ENCODE data around the gene PLN.
A peak's percentile ranks its signal among the peaks of the same experiment; 100 is the strongest.

The PLN gene

DNA sequence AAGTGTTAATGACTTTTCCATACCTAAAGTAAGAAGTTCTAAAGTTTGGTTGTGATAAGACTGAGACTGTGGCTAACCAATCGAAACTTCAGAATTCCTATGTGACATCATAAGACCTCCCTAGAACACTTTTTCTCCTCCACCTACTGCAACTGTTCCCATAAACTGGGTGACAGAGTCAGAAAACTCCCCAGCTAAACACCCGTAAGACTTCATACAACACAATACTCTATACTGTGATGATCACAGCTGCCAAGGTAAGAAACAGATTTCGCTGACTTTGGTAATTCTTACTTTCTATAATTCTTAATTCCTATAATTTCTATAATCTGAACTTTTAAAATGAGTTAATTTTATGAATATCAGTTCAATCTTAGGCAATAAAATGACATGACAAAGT is at the start of gene PLN:
PLN (plus strand) TSS at position 161 of the 400 bp plus-strand sequence. CDS start 10,626 bp downstream, outside the sequence.
- no peak for DNase-seq

DNA sequence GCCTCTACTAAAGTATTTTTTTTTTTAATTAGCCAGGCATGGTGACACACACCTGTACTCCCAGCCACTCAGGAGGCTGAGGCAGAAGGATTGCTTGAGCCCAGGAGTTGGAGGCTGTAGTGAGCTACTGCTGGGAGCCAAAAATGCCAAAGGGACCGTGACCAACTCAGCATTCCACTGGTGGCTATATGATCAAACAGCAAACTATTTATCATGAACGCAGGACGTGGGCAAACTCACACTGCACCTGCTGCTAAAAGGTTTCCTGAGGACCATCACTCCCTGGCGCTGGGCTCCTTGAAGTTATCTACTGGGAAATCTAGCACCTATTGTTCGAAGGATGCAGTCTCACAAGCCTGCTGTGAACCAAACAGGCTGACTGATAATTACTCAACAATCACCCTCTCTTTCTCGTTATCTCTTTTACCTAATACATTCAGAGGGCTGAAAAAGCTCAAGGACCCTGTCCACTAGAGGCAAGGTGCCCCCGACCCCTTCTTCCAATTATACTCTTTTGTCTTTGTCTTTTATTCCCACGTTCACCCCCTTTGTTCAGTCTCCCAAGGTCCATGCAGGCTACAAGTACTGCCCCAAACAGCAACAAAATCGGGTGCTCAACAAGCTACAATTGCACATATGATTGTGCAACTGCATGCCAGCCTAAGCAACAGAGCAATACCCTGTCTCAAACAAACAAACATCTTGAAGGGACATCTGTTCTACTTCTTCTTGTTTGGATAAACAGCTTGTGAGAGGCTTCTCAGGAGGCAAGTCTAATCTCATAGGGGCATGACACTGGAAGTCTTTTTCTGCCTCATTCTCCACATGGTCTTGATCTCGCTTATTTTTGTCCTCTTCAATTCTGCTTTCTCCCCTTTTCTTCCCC is 47.7 kb upstream of the PLN start:
- DNase-seq: no peak

DNA sequence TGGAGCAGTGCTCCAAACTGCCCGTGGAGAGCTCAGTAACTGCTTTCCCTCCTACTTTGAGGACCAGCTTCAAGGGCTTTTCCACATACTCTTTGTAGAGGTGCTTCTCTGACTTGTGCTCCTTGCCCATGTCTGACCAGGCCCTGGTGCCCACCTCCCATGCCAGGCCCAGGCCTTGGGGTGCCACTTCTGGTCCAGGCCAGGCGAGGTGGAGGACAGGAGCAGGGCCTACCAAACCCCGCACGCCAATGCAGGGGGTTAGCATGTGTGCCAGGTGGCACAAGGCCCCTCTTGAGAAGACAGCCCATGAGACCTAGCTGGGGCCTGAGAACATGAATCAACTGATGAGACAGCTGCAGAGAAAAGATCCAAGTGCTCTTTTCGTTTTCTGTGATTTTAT is 47.0 kb upstream of the PLN start:
- no peak for DNase-seq

DNA sequence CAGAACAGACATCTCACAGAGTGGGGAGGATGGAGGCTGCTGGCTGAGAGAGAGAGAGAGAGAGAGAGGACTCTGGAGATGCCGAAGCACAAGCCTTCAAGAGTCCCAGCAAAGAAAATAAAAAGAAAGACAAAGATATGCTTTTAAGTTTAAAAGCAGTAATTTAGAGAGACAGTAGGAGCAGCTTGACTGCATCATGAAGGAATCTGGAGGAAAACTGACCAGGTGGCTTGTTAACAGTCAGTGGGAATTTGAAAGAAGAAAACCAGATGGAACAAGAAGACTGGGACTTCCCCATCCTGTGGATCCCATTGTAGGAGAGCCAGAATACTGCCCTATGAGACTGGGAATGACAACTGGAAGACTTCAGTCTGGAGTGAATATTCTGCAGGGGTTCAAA is 46.3 kb upstream of the PLN start:
- DNase-seq: no peak

DNA sequence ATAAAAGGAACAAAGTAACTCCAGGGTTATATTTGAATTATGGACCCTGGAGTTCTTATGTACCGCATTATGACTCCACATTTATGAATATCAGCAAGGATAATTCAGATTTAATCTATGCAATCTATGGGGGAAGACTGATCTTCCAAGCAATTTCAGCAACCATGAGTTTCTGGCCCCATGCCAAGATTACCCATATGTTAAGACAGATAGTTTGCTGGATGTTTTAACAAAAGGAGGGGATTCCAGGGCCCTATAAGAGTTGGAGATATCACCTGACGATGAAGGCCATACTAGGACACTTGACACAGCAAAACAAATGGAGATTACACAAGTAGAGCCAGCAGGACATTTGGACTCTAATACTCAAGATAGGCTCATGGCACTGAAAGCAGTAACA is 45.9 kb upstream of the PLN start:
- peak; percentile 29 for DNase-seq

DNA sequence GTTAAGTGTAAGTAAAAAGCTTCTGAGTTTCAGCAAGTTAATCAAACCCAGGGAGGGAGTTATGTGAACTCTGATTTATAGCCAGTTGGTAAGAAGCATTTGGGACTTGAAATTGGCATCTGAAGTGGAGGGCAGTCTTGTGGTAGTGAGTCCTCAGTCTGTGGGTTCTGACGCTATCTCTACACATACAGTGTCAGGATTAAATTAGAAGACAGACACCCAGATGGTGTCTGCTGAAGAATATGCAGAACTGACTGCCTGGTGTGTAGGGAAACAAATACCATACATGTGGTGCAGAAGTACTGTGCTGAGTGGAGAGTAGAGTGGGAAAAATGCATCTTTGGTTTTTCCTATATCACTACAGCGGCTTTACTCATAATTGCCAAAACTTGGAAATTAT is 43.5 kb upstream of the PLN start:
- DNase-seq: no peak

DNA sequence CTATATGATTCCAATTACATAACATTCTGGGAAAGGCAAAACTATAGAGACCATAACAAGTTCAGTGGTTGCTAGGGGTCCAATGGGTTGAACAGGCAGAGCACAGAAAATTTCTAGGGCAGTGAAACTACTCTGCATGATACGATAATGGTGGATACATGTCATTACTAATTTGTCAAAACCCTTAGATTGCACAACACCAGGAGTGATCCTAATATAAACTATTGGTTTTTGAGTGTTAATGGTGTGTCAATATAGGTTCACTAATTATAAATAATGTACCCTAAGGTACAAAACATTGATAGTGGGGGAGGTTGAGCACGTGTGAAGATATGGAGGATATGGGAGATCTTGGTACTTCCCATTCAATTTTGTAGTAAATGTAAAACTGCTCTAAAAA is 42.4 kb upstream of the PLN start:
- DNase-seq: no peak

DNA sequence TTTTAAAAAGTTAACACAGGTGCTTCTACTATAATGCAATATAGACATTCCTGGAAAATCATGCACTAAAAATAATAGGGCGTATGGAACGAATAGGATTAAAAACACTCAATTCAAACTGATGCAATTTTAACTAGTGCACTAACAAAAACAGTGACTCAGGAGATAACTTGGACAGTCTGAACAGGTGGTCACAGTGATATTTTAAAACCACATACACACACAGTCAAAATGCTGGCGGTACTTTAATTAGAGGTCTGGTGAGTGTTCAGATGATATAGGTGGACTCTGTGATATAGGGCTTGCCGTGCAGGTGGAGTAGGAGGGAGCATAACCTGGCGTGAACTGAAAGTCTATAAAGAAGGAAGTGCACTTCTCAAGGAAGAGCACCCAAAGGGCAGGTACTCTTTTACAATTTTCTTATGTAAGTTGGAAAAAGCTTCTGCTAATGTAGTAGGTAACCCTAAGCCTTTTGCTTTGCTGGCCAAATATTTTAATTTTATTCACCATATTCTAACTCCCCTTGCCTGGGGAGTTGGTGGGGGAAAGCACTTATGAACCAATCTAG is 41.9 kb upstream of the PLN start:
- peak; percentile 14 for DNase-seq

DNA sequence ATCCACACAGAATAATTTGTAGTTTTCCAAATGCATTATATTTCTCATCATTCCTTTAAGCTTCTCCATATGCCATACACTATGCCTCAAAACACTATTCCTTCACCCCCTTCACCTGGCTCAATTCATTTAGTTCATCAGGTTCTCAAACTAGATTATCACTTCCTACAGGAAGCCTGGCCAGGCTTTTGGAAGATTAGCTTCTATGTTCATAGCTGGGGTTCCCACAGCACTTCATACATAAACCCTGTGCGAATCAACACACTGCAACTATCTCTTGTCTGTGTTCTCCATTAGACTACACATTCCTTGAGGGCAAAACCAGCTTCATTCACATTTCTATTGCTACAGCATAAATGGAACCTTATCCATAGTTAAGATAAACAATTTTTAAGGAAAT is 40.5 kb upstream of the PLN start:
- DNase-seq: no peak

DNA sequence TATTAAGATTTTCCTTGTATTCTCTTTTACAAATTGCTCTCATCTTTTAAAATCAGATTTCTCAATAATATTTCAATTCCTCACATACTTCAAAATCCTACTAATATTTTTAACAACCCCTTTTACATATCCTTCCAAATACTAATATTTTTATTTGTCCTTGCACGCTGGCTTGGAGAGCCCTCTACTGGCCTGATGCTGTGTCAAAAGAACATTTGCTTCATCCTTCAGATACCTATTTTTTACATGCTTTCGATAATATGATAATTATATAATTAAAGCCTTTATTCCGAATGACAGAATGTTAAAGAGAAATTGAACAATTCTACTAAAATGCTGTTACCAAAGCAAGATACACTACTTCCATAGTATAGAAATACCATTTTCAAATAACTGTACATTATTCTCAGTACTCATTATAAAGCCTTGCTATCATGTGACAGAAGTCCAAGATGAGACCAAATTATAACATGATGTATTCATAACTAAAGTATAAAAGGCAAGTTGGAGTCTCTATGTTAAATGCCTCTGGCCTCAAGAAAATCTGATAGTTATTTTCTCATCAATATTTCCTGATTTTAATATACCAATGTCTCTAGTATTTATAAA is 39.0 kb upstream of the PLN start:
- peak; percentile 47 for DNase-seq

DNA sequence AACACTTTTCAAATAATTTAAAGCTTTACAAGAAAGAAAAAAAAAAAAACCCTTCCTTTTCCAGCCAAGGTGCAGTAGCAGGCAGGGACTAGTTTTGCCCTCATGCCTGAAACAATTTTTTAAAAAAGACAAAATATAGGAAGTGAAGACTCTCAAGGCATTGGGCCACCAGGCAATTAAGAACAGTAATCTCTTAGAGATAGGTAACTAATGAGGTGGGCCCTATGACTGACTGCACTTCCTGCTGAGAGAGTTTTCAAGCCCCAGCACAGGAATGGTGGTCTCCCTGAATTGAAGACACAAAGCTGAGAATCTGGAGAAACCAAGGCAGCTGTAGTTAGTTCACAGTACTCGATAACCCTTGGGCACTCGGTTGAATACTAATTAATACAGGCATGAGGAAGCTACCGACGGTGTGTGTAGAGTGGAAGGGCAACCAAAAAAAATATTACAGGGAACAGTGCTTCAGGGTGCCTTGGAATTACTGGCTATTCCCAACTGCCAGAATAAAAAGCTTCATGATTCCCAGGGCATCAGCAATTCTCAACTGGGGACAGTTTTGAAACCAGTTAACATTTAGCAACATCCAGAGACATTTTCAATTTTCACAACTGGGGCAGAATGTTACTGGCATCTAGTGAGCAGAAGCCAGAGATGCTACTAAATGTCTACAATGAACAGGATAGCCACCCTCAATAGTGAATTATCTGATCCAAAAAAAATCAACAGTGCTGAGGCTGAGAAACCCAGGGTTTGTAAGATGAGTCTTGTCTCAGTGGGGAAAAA is 36.0 kb upstream of the PLN start:
- DNase-seq: no peak

DNA sequence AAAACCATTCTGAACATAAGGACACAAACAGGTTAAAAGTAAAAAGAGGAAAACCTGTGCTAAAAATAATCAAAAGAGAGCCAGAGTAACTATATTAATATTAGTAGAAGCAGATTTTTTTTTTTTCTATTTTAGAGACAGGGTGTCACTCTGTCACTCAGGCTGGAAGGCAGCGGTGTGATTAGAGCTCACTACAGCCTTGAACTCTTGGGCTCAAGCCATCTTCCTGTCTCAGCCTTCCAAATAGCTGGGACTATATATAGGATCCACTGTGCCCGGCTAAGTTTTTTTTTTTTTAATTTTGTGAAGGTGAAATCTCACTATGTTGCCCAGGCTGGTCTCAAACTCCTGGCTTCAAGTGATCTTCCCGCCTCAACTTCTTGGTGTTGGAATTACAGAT is 33.4 kb upstream of the PLN start:
- DNase-seq: no peak

DNA sequence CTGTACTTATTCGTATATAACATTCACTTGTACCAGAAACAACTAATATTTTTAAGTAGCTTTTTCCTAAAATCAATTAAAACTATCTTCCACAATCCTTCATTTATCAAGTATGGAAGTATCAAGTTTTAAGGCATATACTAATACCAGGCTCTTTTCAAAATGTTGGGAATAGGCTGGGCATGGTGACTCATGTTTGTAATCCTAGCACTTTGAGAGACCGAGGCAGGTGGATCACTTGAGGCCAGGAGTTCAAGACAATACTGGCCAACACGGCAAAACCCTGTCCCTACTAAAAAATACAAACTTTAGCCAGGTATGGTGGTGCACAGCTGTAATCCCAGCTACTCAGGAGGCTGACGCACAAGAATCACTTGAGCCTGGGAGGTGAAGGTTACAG is 25.7 kb upstream of the PLN start:
- DNase-seq: no peak

DNA sequence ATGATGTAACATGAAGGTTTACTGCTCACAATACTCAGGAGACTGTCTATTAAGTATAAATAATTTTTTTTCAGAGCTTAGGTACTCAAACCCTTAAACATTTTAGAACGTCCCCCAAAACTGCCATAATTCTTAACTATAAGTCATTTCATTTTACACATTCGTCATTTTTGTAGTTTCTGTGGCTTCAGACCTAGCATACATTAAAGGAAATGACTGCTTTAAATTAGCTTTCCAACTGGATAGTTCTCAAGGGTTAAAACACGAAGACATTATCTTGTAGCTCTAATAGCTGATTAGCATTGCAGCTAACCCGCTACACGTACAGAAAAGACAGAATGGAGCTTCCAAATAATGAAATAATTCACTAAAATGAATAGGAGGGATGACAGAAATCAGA is 24.9 kb upstream of the PLN start:
- no peak for DNase-seq

DNA sequence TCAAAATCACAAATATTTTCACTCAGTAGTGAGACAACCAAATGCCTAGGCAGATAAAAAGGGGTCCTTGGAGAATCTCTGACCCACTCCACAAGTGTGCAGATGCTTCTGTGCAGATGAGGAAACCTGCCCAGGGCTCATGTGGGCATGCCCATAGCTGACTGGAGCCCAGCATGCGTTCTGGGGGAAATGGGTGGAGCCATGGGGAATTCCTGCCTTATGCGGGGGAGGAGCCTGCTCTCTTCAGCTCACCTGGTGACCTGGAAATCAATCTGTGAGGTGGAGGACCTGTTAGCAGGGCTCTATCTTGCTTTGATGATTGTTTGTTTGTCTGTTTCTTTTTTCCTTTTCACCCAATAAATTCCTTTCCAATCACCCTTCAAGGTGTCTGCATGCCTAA is 23.4 kb upstream of the PLN start:
- no peak for DNase-seq

DNA sequence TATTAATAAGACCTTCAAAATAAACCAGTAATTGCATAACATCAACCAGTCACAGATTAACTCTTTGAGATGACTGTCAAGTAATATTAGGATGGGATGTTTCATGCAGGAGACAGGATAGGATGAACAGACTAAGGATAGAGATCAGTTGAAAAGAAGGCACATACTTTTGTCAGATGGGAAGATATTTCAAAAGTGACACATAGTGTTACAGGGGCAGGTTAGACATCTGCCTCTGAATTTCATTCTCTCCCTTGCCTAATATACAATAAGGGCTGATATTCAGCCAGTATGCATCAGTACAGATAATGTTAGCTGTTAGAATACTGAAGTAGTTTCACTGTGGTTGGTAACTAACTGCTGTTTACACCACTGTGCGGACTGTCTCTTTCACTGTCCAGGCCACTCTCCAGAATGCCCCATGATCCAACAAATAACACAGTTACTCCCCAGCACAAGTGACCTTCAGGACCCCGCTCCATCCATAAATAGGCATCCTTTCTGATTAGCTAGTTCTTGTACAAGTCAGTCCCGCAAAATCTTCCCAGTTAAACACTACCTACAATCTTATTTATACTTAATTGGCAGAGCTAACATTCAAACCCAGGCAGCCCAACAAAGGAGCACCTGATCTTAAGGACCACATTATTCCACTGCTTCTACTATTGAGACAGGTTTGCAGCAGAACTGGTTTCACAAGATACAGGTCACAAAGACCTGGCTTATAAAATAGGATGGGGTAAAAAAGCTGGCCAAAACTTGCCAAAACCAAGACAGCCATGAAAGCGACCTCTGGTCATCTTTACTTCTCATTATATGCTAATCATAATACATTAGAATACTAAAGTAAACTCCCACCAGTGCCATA is 21.9 kb upstream of the PLN start:
- DNase-seq: no peak

DNA sequence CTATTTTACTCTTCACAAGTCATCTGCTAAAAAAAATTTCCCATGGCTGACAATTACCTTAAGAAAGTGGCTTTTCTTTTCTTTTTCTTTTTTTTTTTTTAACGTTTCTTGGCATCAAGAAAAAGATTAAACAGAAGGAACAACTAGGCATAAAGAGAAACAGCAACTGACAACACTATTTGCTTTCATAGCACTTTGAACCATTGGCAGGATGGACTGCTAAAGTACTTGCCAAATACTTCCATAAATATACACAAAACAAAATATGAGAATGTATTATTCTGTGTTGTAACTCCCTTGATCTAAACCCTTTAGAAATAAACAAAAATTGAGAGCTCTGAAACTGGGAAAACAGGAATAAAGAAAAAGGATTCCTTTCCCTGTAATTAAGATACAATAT is 20.0 kb upstream of the PLN start:
- DNase-seq: no peak

DNA sequence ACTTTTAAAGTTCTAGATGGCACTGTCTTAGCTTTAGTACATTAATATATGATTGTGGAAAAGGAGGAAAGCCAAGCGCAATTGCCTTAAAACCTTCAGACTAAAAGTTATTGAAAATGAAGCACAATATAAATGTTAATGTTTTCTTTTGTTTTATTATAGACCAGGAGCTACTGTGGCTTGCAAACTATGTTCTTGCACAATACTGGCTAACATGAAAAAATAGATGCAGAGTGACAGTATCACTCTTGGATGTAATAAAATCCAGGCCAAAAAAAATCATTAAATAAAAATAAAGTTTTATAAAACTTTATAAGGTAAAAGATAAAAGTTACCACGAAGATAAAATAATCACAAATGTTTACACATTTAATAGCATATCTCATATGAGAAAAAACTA is 18.3 kb upstream of the PLN start:
- DNase-seq: no peak

DNA sequence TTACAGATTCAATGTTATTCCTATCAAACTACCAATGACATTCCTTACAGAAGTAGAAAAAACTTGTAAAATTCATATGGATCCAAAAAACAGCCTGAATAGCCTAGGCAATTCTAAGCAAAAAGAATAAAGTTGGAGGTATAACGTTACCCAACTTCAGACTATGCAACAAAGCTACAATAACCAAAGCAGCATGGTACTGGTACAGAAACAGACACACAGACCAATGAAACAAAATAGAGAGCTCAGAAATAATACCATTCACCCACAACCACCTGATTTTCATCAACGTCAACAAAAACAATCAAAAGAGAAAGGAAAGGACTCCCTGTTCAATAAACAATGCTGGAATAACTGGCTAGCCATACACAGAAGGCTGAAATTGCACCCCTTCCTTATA is 17.2 kb upstream of the PLN start:
- no peak for DNase-seq

DNA sequence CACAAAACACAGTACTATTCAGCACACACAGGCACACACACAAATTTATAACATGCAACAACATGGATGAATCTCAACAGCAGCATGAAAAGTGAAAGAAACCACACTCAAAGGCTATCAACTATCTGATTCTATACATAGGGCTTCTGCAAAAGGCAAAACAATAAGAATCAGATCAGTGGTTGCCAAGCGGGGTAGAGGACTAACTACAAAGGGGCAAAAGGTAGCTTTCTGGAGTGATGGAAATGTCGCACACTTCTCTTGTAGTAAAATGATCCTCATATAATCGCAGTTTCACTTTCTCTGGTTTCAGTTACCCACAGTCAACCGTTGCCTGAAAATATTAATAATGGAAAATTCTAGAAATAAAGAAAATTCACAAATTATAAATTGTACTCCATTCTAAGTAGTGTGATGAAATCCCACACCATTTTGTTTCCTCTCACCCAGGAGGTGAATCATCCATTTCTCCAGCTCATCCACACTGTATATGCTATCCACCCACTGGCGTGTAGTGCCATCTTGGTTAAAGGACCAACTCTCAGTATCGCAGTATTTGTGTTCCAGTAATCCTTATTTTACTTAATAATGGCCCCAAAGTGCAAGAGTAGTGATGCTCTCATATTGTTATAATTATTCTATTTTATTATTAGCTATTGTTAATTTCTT is 12.8 kb upstream of the PLN start:
- DNase-seq: no peak

DNA sequence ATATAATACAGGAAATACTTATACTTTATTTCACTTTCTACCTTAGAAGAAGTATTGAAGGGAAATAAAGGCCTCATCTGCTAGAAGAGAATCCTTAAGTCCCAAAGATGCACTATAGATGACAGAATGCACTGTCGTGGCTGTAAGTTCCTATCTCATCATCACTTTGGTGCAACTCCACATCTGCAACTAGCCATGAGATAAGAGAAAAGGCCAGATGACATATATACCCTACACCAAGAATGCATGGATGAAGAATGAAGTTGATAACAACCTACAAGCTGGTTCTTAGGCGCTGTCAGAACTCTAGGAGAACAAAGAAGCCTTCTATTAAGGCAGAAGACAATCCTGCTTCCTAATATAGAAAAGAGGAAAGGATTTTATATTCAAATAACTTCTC is 11.6 kb upstream of the PLN start:
- DNase-seq: peak; percentile 10

DNA sequence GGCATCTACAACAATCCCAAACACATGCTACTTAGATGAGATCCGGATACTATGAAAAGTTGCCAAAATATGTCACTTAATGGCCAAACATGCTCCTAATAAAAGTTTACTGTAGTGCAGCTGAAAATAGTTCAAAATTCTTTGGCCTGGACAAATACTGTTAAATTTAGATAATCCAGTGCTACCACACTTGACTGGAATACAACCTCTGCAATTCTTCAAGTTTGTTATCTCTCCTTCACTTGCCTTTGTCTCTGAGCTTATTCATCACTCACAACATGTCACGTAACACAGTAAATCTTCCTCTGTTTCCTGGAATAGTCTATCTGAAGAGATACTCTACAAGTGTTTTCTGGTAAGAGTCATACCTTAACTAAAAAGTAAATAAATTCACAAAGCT is 10.5 kb upstream of the PLN start:
- DNase-seq: peak; percentile 8
